Uterus (tissue), 2 donors: ENCODE measurements around the gene USP10.

Source experiments
- CTCF ChIP-seq, 4 experiments: fragments of 200-600 bp in 2 of 4; fragments of 450-650 bp in 2 of 4; sonication (generic) in 2 of 4; IDR thresholded peaks; one replicate each; pipeline ENCODE4 v1.5.1; 2016 to 2019; ENCODE audit warnings: antibody characterized with exemption in 4 of 4, mild to moderate bottlenecking in 2 of 4, moderate library complexity in 1 of 4
- POLR2A ChIP-seq, 2 donors: fragments of 450-650 bp; IDR thresholded peaks; one replicate each; pipeline ENCODE4 v1.6.1; 2016; ENCODE audit warnings: antibody characterized with exemption in 2 of 2, mild to moderate bottlenecking in 1 of 2, moderate library complexity in 1 of 2

- TF ChIP-seq CTCF (IDR thresholded peaks at IDR 0.05) (no peak), POLR2A (IDR thresholded peaks at IDR 0.05) (no peak)
Observed at GRCh38 chr16:84822990-84823389, 123.2 kb downstream of the USP10 start.
